Endothelial cell of umbilical vein (primary cell): ENCODE measurements around the gene FAM83D.

Source experiments
- CTCF ChIP-seq, 2 donors: IDR thresholded peaks; 1 replicate in 1 of 2; 2 replicates in 1 of 2; pipeline ENCODE4 v1.5.1; 2011; ENCODE audit warnings: low read length in 2 of 2, mild to moderate bottlenecking in 2 of 2, moderate library complexity in 2 of 2, control low read depth in 1 of 2, inconsistent platforms in 1 of 2, low read depth in 1 of 2; ENCODE audit not compliant: insufficient read depth in 1 of 2; ENCODE audit errors: extremely low read depth in 1 of 2
- EZH2 ChIP-seq: IDR thresholded peaks from 2 replicates; pipeline ENCODE4 v1.6.1; 2012; ENCODE audit warnings: borderline replicate concordance, low read depth, mild to moderate bottlenecking, moderate library complexity, low read length, inconsistent platforms; ENCODE audit not compliant: severe bottlenecking
- FOS ChIP-seq: IDR thresholded peaks from 2 replicates; pipeline ENCODE4 v1.6.1; 2011; ENCODE audit warnings: mild to moderate bottlenecking, low read length, moderate library complexity, borderline replicate concordance; ENCODE audit not compliant: insufficient read depth
- GATA2 ChIP-seq: IDR thresholded peaks from 2 replicates; pipeline ENCODE4 v1.7.0; 2011; ENCODE audit warnings: low read depth, mild to moderate bottlenecking, moderate library complexity, mixed read lengths, low read length; ENCODE audit not compliant: insufficient read length, insufficient read depth
- JUN ChIP-seq: IDR thresholded peaks from 2 replicates; pipeline ENCODE4 v1.6.1; 2011; ENCODE audit warnings: borderline replicate concordance, low read depth; ENCODE audit not compliant: insufficient read length, insufficient read depth
- MYC ChIP-seq: IDR thresholded peaks from one replicate; pipeline ENCODE4 v1.6.1; 2011; ENCODE audit warnings: mild to moderate bottlenecking, low read depth, low read length
- POLR2A ChIP-seq: IDR thresholded peaks from 2 replicates; pipeline ENCODE4 v1.6.1; 2012; ENCODE audit warnings: low read depth, mild to moderate bottlenecking, control low read depth, low read length
- POLR2AphosphoS5 ChIP-seq: IDR thresholded peaks from 2 replicates; pipeline ENCODE4 v1.6.1; 2012; ENCODE audit warnings: low read depth, mild to moderate bottlenecking, control low read depth, low read length, moderate library complexity; ENCODE audit not compliant: insufficient read depth
- TF ChIP-seq, protein P1 (sequence below): IDR thresholded peaks from 2 replicates; pipeline ENCODE4 v1.6.1; 2011; ENCODE audit not compliant: insufficient read depth, insufficient read length

- no peak for TF ChIP-seq POLR2A
- no peak for TF ChIP-seq CTCF (IDR thresholded peaks at IDR 0.05; ENCODE audit: extremely low read depth in 1 of 2, insufficient read depth in 1 of 2, low read depth in 1 of 2, low read length in 2 of 2)
- no peak for TF ChIP-seq POLR2AphosphoS5
- TF ChIP-seq FOS: no peak
- TF ChIP-seq EZH2: no peak
- TF ChIP-seq GATA2: no peak
- TF ChIP-seq, protein P1, sequence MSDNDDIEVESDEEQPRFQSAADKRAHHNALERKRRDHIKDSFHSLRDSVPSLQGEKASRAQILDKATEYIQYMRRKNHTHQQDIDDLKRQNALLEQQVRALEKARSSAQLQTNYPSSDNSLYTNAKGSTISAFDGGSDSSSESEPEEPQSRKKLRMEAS: no peak
- TF ChIP-seq MYC: no peak
- TF ChIP-seq JUN: no peak
These were observed 35.4 kb downstream of the FAM83D start for GRCh38 chr20:38961530-38962043.
